ENCODE data around the gene BAZ2B.
A peak's percentile ranks its signal among the peaks of the same experiment; 100 is the strongest.
"Not testable (repeated sequence)": the region's sequence is repeated elsewhere in the genome, so short reads cannot be mapped to it uniquely, and the experiment has no call there.

The BAZ2B gene

GRCh38 chr2:159549234-159549633 is 67.1 kb downstream of the BAZ2B start:
- Mint-ChIP-seq H3K9me3 (no peaks in the 10 kb centered on the region), H3K4me1 (ENCODE audit: low read depth) (no peaks in the 10 kb centered on the region), H3K4me3 (no peak overlapping the region), H3K27me3 (ENCODE audit: low read depth) (no peaks in the 10 kb centered on the region), H3K27ac (no peak overlapping the region), H3K36me3 (ENCODE audit: low read depth) (no peaks in the 10 kb centered on the region)
- DNase-seq (ENCODE audit: low spot score) = no peak

DNA sequence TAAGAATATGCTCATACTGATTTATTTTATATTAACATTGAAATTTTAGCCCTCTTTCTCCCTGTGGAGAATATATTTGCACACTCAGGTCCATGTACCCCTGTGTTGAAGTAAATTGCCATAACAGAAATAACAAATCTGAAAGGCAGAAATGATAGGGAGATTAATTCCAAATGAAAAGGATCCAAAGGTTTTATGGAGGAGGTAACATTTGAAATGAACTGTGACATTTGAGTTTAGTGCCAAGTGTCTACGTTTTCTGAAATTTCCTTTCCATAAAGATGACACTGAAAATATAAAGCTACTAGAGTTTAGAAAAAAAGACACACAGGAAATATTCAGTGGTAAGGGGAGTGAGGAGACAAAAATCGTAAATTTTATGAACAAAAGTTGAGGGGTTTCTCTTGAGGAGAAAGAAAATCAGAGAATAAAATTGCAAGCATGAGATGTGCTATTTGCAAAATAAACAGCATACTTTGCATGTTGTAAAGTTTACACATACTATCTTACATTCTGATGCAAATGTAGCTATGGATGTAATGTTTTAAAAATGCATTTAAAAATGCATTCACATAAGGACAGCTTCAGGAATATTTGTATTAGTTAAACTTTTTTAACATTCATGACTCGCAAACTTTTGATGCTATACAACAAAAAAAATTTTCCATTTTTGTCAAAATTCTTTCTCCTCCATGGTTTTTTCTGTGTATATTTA is 69.5 kb downstream of the BAZ2B start:
- no peak overlapping the region for H3K4me3 Mint-ChIP-seq
- H3K27ac Mint-ChIP-seq = no peak overlapping the region
- no peak for DNase-seq (ENCODE audit: low spot score)
- H3K4me1 Mint-ChIP-seq (ENCODE audit: low read depth) = no peaks in the 10 kb centered on the region
- H3K27me3 Mint-ChIP-seq (ENCODE audit: low read depth) = no peaks in the 10 kb centered on the region
- H3K36me3 Mint-ChIP-seq (ENCODE audit: low read depth) = no peaks in the 10 kb centered on the region
- peaks cover 3% of the 10 kb centered on the region for H3K9me3 Mint-ChIP-seq

DNA sequence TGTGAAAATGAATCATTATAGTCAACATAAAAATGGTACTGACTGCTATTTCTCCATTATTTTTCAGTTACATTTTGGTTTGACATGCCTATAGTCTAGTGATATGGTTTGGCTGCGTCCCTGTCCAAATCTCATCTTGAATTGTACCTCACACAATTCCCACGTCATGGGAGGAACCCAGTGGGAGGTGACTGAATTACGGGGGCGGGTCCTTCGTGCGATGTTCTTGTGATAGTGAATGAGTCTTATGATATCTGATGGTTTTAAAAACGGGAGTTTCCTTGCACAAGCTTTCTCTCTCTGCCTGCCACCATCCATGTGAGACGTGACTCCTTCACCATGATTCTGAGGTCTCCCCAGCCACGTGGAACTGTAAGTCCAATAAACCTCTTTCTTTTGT is 70.3 kb downstream of the BAZ2B start:
- H3K27me3 Mint-ChIP-seq (ENCODE audit: low read depth) = no peaks in the 10 kb centered on the region
- peaks cover 6% of the 10 kb centered on the region for H3K9me3 Mint-ChIP-seq
- H3K4me3 Mint-ChIP-seq = no peak overlapping the region
- H3K4me1 Mint-ChIP-seq (ENCODE audit: low read depth) = no peaks in the 10 kb centered on the region
- DNase-seq (ENCODE audit: low spot score) = no peak
- no peak overlapping the region for H3K27ac Mint-ChIP-seq
- H3K36me3 Mint-ChIP-seq (ENCODE audit: low read depth) = no peaks in the 10 kb centered on the region

DNA sequence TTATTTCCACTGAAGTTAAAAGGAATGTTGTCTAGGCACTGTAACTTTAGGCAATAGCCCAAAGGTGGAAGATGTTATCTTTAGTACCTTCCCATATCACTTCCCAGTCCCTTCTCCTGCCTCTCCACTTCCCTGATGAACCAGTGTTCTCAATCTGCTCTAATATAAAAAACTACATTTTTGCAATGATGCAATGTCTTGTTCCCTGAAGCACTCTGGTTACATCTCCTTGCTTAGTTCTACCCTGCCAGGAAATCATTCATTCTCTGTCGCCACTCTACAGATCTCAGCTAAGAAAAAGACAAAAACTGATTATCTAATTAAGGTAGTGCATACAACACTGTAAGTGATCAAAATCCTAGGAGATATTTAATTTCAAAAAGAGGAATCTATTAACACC is 71.3 kb downstream of the BAZ2B start:
- Mint-ChIP-seq H3K27me3 (ENCODE audit: low read depth) (no peaks in the 10 kb centered on the region), H3K36me3 (ENCODE audit: low read depth) (no peaks in the 10 kb centered on the region), H3K9me3 (peaks cover 6% of the 10 kb centered on the region), H3K4me1 (ENCODE audit: low read depth) (no peaks in the 10 kb centered on the region), H3K4me3 (no peak overlapping the region), H3K27ac (no peak overlapping the region)
- no peak for DNase-seq (ENCODE audit: low spot score)

DNA sequence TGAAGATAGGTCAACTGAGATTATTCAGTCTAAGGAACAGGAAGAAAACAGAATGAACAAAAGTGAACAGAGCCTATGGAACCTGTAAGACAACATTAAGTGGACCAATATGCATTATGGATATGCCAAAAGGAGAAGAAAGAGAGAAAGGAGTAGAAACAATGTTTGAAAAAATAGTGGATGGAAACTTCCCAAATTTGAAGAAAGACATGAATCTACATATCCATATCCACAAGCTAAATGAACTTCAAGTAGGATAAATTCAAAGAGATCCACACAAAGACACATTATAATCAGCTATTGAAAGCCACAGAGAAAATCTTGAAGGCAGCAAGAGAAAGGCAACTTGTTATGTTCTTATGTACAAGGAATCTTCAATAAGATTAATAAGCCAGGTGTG is 74.2 kb downstream of the BAZ2B start:
- Mint-ChIP-seq H3K27ac (no peak overlapping the region), H3K36me3 (ENCODE audit: low read depth) (no peaks in the 10 kb centered on the region), H3K9me3 (peaks cover 6% of the 10 kb centered on the region)

DNA sequence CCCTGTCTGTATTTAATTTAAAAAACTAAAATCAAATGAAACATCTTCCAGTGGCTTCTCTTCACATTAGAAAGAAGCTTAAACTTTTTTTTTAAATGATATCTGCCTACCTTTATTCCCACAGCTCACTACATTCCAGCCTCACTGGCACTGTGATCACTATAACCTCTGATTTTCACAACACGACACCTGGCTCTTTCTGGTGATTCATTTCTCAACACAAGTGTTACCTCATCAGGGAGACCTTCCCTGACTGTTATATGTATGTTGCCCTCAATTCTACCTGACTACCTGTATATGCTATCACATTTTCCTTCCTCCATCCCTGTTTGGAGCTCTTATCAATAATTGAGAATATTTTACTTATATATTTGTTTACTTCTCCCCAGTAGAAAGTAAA is 76.6 kb downstream of the BAZ2B start:
- no peak overlapping the region for H3K4me3 Mint-ChIP-seq
- H3K27ac Mint-ChIP-seq = no peak overlapping the region
- no peaks in the 10 kb centered on the region for H3K4me1 Mint-ChIP-seq (ENCODE audit: low read depth)
- no peaks in the 10 kb centered on the region for H3K27me3 Mint-ChIP-seq (ENCODE audit: low read depth)
- H3K36me3 Mint-ChIP-seq (ENCODE audit: low read depth) = no peaks in the 10 kb centered on the region
- H3K9me3 Mint-ChIP-seq = peaks cover 6% of the 10 kb centered on the region
- DNase-seq (ENCODE audit: low spot score) = no peak

More for the DNA sequence above, 74.2 kb downstream of the BAZ2B start:
- DNase-seq (ENCODE audit: low spot score) = no peak
- no peaks in the 10 kb centered on the region for H3K4me1 Mint-ChIP-seq (ENCODE audit: low read depth)
- H3K27me3 Mint-ChIP-seq (ENCODE audit: low read depth) = no peaks in the 10 kb centered on the region
- H3K4me3 Mint-ChIP-seq = no peak overlapping the region

DNA sequence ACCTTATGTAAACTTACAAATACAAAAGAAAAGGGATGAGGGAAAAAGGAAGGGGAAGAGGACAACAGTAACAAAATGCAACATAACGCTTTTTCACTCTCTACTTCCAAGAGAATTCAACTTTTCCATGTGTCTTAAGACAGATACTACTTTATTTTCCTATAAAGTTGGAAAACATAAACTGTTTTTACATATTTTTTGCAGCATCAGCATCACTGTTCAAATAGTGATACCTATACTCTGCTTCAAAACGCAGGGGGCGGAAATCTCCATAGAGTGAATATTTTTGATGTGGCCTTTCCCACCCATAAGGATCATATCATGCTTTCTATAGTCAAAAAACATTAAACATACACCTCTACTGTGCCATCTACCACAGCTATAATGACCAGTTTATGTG is 77.5 kb downstream of the BAZ2B start:
- Mint-ChIP-seq H3K36me3 (ENCODE audit: low read depth) (no peaks in the 10 kb centered on the region), H3K4me3 (no peak overlapping the region), H3K27me3 (ENCODE audit: low read depth) (no peaks in the 10 kb centered on the region), H3K27ac (no peak overlapping the region), H3K4me1 (ENCODE audit: low read depth) (no peaks in the 10 kb centered on the region), H3K9me3 (peaks cover 6% of the 10 kb centered on the region)
- no peak for DNase-seq (ENCODE audit: low spot score)

DNA sequence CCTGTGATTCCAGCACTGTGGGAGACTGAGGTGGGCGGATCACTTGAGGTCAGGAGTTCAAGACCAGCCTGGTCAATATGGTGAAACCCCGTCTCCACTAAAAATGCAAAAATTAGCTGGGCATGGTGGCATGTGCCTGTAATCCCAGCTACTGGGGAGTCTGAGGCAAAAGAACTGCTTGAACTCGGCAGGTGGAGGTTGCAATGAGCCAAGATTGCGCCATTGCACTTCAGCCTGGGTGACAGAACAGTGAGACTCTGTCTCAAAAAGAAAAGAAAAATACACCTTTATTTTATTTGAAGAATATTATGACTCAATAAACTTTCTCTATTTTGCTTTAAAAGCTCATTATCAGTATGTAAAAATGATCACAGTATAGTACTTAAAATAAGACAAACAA is 81.1 kb downstream of the BAZ2B start:
- H3K9me3 Mint-ChIP-seq; H3K36me3 Mint-ChIP-seq (ENCODE audit: low read depth): not testable (repeated sequence)

DNA sequence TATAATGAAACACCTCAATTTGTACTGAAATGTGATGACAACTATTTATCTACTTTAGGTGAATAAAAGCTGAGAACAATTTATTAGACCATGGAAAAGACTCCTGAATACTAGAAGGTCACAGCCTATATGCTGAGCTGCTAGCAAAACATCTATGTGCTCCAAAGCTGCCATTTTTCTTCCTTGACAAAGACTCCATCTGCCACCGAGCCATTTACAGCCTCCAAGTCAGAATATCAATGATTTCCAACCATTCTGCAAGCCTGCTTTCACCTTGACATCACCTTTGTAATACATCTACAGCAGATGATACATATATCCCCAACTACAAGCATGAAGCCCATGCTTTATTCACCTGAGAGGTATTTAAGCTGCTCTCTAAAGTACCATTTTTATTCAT is 84.9 kb downstream of the BAZ2B start:
- Mint-ChIP-seq H3K27me3 (ENCODE audit: low read depth) (peaks cover 4% of the 10 kb centered on the region), H3K27ac (no peak overlapping the region), H3K36me3 (ENCODE audit: low read depth) (no peaks in the 10 kb centered on the region), H3K4me3 (no peak overlapping the region), H3K4me1 (ENCODE audit: low read depth) (no peaks in the 10 kb centered on the region), H3K9me3 (no peaks in the 10 kb centered on the region)
- DNase-seq (ENCODE audit: low spot score) = no peak

More for the DNA sequence above, 81.1 kb downstream of the BAZ2B start:
- not testable (repeated sequence) for H3K4me1 Mint-ChIP-seq (ENCODE audit: low read depth); DNase-seq (ENCODE audit: low spot score); H3K27ac Mint-ChIP-seq; H3K4me3 Mint-ChIP-seq; H3K27me3 Mint-ChIP-seq (ENCODE audit: low read depth)

DNA sequence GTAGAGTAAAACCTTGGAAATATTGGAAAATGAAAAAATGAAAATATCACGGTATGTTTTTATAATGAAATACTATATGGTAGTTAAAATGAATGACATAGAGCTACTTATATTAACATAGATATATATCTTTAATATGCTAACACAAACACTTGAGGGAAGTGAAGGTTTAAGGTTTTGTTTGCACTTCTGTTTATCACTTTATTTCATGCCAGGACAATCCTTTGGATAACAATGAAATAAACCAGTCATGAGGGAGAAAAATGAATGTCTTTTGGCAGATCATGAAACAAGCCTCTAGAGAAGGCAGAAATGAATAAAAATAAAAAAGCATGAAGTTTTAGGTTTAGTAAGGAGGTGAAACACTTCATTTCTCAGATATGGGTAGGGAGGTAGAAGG is 89.9 kb downstream of the BAZ2B start:
- H3K4me3 Mint-ChIP-seq = no peak overlapping the region
- DNase-seq (ENCODE audit: low spot score) = no peak
- H3K9me3 Mint-ChIP-seq = no peaks in the 10 kb centered on the region
- peaks cover 4% of the 10 kb centered on the region for H3K27me3 Mint-ChIP-seq (ENCODE audit: low read depth)
- H3K36me3 Mint-ChIP-seq (ENCODE audit: low read depth) = no peaks in the 10 kb centered on the region
- H3K4me1 Mint-ChIP-seq (ENCODE audit: low read depth) = no peaks in the 10 kb centered on the region
- no peak overlapping the region for H3K27ac Mint-ChIP-seq

GRCh38 chr2:159525012-159525411 is 91.3 kb downstream of the BAZ2B start:
- Mint-ChIP-seq H3K9me3 (no peaks in the 10 kb centered on the region), H3K36me3 (ENCODE audit: low read depth) (no peaks in the 10 kb centered on the region), H3K4me3 (no peak overlapping the region), H3K27me3 (ENCODE audit: low read depth) (peaks cover 4% of the 10 kb centered on the region), H3K4me1 (ENCODE audit: low read depth) (no peaks in the 10 kb centered on the region), H3K27ac (no peak overlapping the region)
- DNase-seq (ENCODE audit: low spot score) = no peak

GRCh38 chr2:159521272-159521671 is 95.1 kb downstream of the BAZ2B start:
- Mint-ChIP-seq H3K9me3 (no peaks in the 10 kb centered on the region), H3K27me3 (ENCODE audit: low read depth) (no peaks in the 10 kb centered on the region), H3K27ac (no peak overlapping the region), H3K4me3 (no peak overlapping the region), H3K4me1 (ENCODE audit: low read depth) (peaks cover 4% of the 10 kb centered on the region), H3K36me3 (ENCODE audit: low read depth) (no peaks in the 10 kb centered on the region)
- no peak for DNase-seq (ENCODE audit: low spot score)

- no peaks in the 10 kb centered on the region for H3K9me3 Mint-ChIP-seq
- H3K4me1 Mint-ChIP-seq (ENCODE audit: low read depth) = peaks cover 12% of the 10 kb centered on the region
- H3K27ac Mint-ChIP-seq = no peak overlapping the region
- DNase-seq (ENCODE audit: low spot score) = no peak
- no peak overlapping the region for H3K4me3 Mint-ChIP-seq
- H3K27me3 Mint-ChIP-seq (ENCODE audit: low read depth) = no peaks in the 10 kb centered on the region
- H3K36me3 Mint-ChIP-seq (ENCODE audit: low read depth) = no peaks in the 10 kb centered on the region
Observed at GRCh38 chr2:159518321-159519005, 97.9 kb downstream of the BAZ2B start.

DNA sequence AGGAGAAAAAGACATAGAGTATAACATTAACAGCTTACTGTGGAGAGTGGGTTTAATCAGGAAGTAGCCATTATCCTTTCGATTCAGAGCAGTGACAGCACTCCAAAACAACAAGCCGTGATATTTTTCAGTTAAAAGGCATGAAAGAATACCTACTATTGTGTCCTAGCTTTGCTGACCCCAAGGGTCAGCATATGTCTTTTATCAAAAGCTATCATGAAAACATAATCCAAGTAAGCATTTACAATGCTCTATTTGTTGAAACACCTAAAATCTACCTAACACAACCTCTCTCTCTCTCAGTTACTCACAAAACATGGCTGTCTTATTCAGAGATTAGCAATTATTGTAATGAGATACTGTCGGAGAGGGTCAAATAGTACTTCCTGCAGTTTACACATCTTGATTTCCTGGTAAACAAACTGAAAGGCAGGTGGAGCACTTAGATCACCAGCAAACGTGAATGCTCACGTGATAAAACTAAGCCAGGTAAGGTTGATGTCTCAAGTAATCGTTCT is 100.0 kb downstream of the BAZ2B start:
- no peaks in the 10 kb centered on the region for H3K36me3 Mint-ChIP-seq (ENCODE audit: low read depth)
- DNase-seq (ENCODE audit: low spot score) = no peak
- no peaks in the 10 kb centered on the region for H3K27me3 Mint-ChIP-seq (ENCODE audit: low read depth)
- H3K27ac Mint-ChIP-seq = peak overlapping the region; percentile 73
- no peaks in the 10 kb centered on the region for H3K9me3 Mint-ChIP-seq
- peaks cover 14% of the 10 kb centered on the region for H3K4me1 Mint-ChIP-seq (ENCODE audit: low read depth)
- H3K4me3 Mint-ChIP-seq = peak overlapping the region; percentile 82
